Anterior cingulate cortex (tissue), 58 donors: ENCODE results near the gene ASTN1.

Experiments used
- DNase-seq, 58 donors: peaks; one replicate each; lab custom pipeline; 2025; lab: John Stamatoyannopoulos, UW

The ASTN1 gene

GRCh38 chr1:176943783-176944182 is 220.7 kb downstream of the ASTN1 start:
- no peak for DNase-seq

DNA sequence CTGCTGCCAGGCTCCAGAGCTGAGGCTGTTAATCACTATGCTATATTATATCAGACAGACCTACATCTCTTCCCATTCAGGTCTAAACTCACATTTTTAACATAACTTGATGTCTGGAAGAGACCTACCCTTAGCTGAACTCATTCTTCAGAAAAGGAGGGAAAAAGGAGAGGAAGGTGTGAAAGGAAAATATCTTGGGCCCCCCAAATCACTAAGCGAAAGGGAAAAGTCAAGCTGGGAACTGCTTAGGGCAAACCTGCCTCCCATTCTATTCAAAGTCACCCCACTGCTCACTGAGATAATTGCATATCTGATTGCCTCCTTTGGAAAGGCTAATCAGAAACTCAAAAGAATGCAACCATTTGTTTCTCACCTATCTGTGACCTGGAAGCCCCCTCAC is 222.2 kb downstream of the ASTN1 start:
- no peak for DNase-seq

- DNase-seq: no peak
Observed at GRCh38 chr1:176939993-176940392, 224.5 kb downstream of the ASTN1 start.

DNA sequence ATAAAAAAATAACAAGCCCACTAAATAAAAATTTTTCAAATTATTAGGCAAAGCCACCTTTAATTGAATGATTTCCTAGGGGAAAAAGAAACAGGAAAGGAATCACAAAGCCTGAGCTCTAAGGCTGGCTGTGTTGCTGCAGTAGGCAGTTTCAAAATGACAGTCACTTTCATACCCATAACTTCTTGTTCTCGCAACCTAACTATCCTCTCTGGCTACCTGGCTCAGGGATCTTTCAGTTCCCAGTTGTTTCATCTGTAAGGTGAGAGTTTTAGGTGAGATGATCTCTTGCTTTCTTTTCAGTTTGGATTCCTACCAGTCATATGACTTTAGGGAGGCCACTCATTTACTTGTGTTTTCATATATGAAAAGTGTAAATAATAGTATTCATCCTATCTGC is 226.1 kb downstream of the ASTN1 start:
- DNase-seq: no peak

DNA sequence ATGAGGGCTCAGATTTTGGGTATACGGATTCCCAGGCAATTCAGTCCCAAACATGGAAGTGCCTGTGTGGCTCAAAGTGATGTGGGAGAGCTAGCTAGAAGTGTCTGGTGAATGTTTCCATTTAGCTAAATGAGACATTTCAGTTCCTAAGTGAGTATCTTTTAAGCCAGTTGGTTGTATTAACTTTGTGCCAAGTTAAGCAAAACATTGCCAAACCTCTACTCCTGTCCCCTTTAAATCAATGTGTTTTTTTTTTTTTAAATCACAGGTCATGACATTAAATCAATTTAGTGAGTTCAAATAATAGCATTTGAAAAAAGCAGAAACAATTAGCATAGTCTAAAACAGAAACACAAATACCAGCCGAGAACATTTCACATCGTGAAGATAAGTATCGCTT is 230.1 kb downstream of the ASTN1 start:
- DNase-seq: no peak

DNA sequence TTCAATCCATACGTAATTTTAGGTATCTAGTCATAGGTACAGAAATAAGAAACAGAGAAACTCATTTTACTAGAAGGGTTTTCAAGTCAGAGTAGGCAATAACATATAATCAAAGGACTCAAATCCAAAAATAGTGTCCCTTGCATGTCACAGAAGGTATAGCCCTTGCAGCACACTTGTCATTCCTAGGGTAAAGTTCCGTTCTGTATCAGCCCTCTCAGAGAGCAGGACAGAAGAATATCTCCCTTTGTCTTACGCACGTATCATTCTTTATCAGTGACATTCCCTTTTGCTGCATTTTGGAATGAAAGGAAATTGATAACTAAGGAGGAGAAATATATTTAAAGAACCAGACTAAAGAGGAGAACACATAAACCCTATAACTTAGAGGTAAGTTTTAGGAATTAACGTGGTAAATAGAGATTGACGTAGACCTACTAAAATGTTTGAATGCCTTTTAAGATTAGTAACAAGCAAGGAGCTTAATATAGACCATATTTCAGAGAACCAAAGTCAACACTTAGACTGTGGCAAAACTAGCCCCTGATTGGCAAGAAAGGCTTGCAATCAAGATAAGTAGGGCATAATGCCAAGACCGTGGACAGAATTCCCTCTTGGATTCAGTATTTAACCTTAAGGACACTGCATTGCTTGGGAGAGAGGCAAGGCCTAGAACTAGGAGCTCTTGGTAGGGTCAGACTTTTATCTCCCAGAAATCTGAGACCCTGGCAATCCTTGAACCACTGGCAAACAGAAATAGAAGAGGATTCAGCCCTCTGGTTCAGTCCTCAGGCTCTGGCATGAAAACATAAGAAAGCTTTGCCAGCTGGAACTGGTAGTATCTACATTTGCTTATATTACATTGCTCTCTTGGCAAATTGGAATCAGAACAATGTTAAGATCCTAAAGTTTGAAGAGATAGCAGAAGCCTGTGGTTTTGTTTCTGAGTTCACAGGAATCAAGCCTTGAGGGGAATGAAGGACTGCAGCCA is 232.1 kb downstream of the ASTN1 start:
- DNase-seq: no peak

GRCh38 chr1:176931526-176931925 is 233.0 kb downstream of the ASTN1 start:
- DNase-seq: no peak

DNA sequence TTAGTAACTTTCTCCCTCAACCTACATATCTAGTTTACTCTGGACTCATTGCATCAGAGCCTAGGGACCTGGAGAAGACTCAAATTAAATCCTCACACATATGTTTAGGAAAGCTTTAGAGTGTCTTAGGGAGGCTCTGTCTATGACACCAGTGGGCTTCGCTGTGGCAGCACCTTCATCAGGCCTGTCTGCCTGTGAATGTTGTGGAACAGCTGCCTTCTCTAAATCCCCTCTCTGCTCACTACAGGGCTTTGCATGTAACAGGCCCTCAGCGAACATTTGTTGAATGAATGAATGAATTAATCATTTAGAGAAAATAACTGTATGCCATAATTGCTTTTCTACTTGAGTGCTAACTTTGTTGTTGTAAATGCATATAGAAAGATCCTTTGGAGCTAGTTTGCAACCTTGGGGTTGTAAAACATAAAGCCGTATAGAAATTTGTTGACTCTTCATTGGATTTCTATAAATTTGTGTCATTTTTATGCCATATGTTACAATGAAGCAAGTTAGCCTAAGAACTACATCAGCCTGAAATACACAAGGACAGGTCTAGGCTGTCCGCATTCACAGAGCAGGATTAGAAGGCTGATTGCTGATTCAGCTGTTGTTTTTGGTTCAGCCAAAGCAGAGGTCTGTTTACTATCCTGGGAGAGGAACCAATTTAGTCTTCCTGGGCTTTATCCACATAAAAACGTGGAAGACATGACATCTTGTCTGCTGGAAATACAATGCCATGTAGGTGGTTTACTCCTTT is 238.0 kb downstream of the ASTN1 start:
- no peak for DNase-seq

DNA sequence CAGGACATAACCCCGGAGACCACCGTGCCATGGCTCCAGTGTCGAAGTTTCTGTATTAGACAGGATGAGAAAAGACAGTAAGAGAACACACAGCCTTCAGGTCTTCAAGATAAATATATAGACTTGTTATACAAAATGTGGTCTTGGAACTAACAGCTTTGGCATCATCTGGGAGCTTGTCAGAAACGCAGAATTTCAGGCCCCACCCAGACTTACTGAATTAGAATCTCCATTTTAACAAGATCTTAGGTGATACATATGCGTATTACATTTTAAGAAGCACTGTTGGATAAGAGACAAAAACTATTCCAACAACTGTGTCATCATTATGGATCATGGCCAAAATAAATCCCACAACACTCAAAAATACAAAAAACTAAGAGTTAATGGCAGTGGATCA is 239.3 kb downstream of the ASTN1 start:
- DNase-seq: no peak

- DNase-seq: no peak
Observed at GRCh38 chr1:176923283-176923682, 241.2 kb downstream of the ASTN1 start.

- DNase-seq: no peak
Observed at GRCh38 chr1:176919386-176920378, 244.8 kb downstream of the ASTN1 start.

GRCh38 chr1:176905648-176906047 is 258.9 kb downstream of the ASTN1 start:
- DNase-seq: no peak

DNA sequence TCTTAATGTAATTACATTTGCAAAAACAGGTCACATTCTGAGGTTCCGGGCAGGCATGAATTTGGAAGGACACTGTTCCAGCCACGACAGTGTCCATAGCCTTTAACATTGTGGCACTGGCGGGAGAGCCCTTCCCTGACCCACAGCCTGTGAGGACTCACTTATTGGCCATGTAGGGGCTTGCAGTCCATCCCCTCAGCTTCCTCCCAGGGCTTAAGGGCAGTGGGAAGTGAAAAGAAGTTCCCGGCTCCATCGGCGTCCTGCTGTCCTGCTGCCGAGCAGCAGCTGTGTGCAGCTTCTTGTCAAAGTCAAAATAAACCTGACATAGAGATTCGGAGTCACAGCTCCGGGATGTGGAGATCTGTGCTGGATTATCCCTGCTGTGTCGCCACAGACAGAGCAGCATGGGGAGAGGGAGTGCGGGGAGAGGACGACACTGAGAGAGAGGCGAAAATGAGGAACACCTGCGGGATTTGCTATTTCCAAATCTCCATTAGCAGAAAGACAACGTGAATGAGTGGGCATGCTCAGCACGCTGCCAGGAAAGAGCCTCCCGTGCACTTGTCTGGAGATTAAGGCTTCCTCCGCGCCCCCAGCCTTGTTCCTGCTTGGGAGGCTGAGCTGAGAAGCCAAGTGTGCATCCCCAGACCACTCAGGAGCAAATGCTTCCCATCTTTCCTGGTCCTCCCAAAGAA is 260.3 kb downstream of the ASTN1 start:
- peak in 15 of 58 donors; percentile 5 to 41 (median 16) for DNase-seq

GRCh38 chr1:176903474-176903873 is 261.0 kb downstream of the ASTN1 start:
- no peak for DNase-seq

DNA sequence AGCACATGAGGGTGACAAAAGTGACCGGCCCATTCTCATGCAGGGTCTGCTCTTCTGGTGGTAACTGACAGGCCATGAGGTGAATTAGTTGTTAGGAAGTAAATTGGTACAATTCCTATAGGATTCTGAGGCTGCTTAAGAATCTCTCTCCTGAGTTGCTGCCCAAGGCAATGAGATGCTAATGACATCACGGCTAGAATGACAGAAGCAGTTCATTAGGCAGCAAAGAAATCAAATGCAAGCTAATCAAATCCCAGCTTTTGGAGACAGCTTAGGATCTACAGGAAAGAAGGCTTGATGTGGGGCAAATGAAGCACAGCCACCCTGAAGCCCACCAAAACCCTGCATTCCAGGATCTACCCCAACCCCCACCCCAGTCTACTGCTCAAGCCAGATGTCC is 265.2 kb downstream of the ASTN1 start:
- no peak for DNase-seq

DNA sequence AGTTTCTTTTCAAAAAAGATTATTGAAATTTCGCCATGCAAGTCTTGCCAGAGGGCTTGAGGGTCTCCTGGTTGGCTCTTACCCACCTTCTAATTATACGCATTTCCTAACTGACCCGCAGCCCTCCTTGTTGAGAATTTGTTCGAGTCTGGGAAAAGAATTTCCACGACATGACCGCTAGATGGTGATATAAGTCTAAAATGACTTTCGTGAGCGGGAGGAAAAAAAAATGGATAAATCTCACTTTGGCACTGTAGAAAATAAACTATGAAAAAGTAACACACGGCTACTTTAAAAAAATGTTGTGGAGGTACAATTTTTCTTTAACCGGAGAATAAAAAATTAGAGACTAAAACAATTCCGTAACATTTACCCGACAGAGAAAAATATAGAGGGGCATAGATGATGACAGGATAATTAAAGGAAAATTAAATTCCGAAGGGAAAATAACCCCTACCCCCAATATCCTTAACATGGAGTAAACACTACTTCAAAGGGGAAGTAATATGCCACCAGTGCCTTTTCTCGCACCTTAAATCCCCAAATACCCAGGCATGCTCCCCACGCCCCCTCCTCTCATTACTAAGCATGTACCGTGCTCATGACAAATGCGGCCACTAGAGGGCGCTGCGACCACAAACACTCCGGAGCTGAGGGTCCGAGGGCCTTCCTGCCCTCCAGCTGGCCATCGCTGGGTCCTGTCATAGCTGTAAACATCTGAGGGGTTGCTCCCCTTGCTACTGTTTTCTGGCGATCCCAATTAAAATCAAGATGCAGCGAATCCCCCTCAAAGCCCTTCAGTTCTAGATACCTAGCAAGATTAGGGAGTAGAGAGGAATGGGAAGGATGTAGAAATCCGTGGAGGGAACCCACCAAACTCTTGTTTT is 266.9 kb downstream of the ASTN1 start:
- peak in 50 of 58 donors; percentile 7 to 85 (median 38) for DNase-seq

- DNase-seq: no peak
Observed at GRCh38 chr1:176896216-176896615, 268.3 kb downstream of the ASTN1 start.

GRCh38 chr1:176894450-176894849 is 270.1 kb downstream of the ASTN1 start:
- no peak for DNase-seq
